ENCODE results near the gene MANF.

Gene MANF

GRCh38 chr3:51379301-51379700, 5.8 kb upstream of the MANF start:
- DNase-seq (ENCODE audit: low read depth): no peak
- no peak overlapping the region for H3K4me3 ChIP-seq (replicated peaks; ENCODE audit: low read depth, low read length)
- no peak for TF ChIP-seq CTCF (IDR thresholded peaks at IDR 0.05; ENCODE audit: low read length, missing control alignments)

GRCh38 chr3:51379746-51380455, 5.2 kb upstream of the MANF start:
- no peak for DNase-seq (ENCODE audit: low read depth)
- no peak overlapping the region for H3K4me3 ChIP-seq (replicated peaks; ENCODE audit: low read depth, low read length)
- TF ChIP-seq CTCF (IDR thresholded peaks at IDR 0.05; ENCODE audit: low read length, missing control alignments): no peak

GRCh38 chr3:51380601-51381332, 4.3 kb upstream of the MANF start:
- no peak for DNase-seq (ENCODE audit: low read depth)
- no peak overlapping the region for H3K4me3 ChIP-seq (replicated peaks; ENCODE audit: low read depth, low read length)
- no peak for TF ChIP-seq CTCF (IDR thresholded peaks at IDR 0.05; ENCODE audit: low read length, missing control alignments)

GRCh38 chr3:51381333-51381705, 3.8 kb upstream of the MANF start:
- H3K4me3 ChIP-seq (replicated peaks; ENCODE audit: low read depth, low read length): no peak overlapping the region
- DNase-seq (ENCODE audit: low read depth): no peak
- no peak for TF ChIP-seq CTCF (IDR thresholded peaks at IDR 0.05; ENCODE audit: low read length, missing control alignments)

- DNase-seq (ENCODE audit: low read depth): no peak
- no peak overlapping the region for H3K4me3 ChIP-seq (replicated peaks; ENCODE audit: low read depth, low read length)
- no peak for TF ChIP-seq CTCF (IDR thresholded peaks at IDR 0.05; ENCODE audit: low read length, missing control alignments)
Measured at GRCh38 chr3:51382076-51382745, 2.9 kb upstream of the MANF start.

- no peak for DNase-seq (ENCODE audit: low read depth)
- no peak for TF ChIP-seq CTCF (IDR thresholded peaks at IDR 0.05; ENCODE audit: low read length, missing control alignments)
- H3K4me3 ChIP-seq (replicated peaks; ENCODE audit: low read depth, low read length): no peak overlapping the region
Measured at GRCh38 chr3:51382947-51383578, 2.0 kb upstream of the MANF start.
